Neuronal stem cell (in vitro differentiated cells): ENCODE results near the gene EXO1.

Source experiments
- DNase-seq: peaks from one replicate; pipeline ENCODE4 v3.0.0-alpha.2; 2013; ENCODE audit warnings: low spot score
- H2AFZ ChIP-seq: one replicate; pipeline ENCODE4 v1.6.1; 2013; ENCODE audit warnings: mild to moderate bottlenecking, low read length, inconsistent platforms
- H2AK5ac ChIP-seq: 2 replicates; pipeline ENCODE4 v1.6.1; 2013; ENCODE audit warnings: low read depth, mild to moderate bottlenecking, inconsistent platforms, low read length, moderate library complexity, mixed read lengths
- H2BK120ac ChIP-seq: 2 replicates; pipeline ENCODE4 v1.6.1; 2013; ENCODE audit warnings: low read depth, mild to moderate bottlenecking, inconsistent platforms, low read length, moderate library complexity, mixed read lengths
- H2BK12ac ChIP-seq: one replicate; pipeline ENCODE4 v1.6.1; 2013; ENCODE audit warnings: low read length, inconsistent platforms
- H2BK15ac ChIP-seq: 2 replicates; pipeline ENCODE4 v1.6.1; 2013; ENCODE audit warnings: mild to moderate bottlenecking, low read length, inconsistent platforms, mixed read lengths
- H2BK5ac ChIP-seq: one replicate; pipeline ENCODE4 v1.6.1; 2013; ENCODE audit warnings: inconsistent platforms, mild to moderate bottlenecking, low read length, moderate library complexity
- H3K14ac ChIP-seq: one replicate; pipeline ENCODE4 v1.6.1; 2013; ENCODE audit warnings: low read length, inconsistent platforms
- H3K18ac ChIP-seq: 2 replicates; pipeline ENCODE4 v1.6.1; 2013; ENCODE audit warnings: low read length, inconsistent platforms
- H3K23ac ChIP-seq: 2 replicates; pipeline ENCODE4 v1.6.1; 2013; ENCODE audit warnings: low read depth, mild to moderate bottlenecking, mixed read lengths, low read length, inconsistent platforms; ENCODE audit not compliant: poor library complexity
- H3K27ac ChIP-seq: replicated peaks from 3 replicates; pipeline ENCODE4 v1.5.1; 2013; ENCODE audit warnings: low read length, inconsistent platforms
- H3K27me3 ChIP-seq, 3 experiments: 2 replicates each; pipeline ENCODE4 v1.6.1; 2013; ENCODE audit warnings: low read length in 3 of 3, mild to moderate bottlenecking in 2 of 3, inconsistent platforms in 1 of 3, low read depth in 1 of 3, mixed read lengths in 1 of 3, moderate library complexity in 1 of 3; ENCODE audit not compliant: control insufficient read depth in 3 of 3, insufficient read depth in 3 of 3
- H3K36me3 ChIP-seq, 2 donors: replicated peaks in 1 of 2; 2 replicates each; pipeline ENCODE4 v1.6.1; 2013; ENCODE audit warnings: low read length in 2 of 2; ENCODE audit not compliant: control insufficient read depth in 2 of 2, insufficient read depth in 2 of 2
- H3K4ac ChIP-seq: 2 replicates; pipeline ENCODE4 v1.6.1; 2013; ENCODE audit warnings: inconsistent platforms, mild to moderate bottlenecking, low read length, moderate library complexity
- H3K4me1 ChIP-seq, 2 donors: 1 replicate in 1 of 2; 2 replicates in 1 of 2; pipeline ENCODE4 v1.6.1; 2013; ENCODE audit warnings: low read length in 2 of 2, low read depth in 1 of 2; ENCODE audit not compliant: control insufficient read depth in 2 of 2, insufficient read depth in 1 of 2
- H3K4me2 ChIP-seq: one replicate; pipeline ENCODE4 v1.6.1; 2013; ENCODE audit warnings: mild to moderate bottlenecking, low read length, inconsistent platforms; ENCODE audit not compliant: insufficient read depth, poor library complexity, severe bottlenecking
- H3K4me3 ChIP-seq, 2 donors: 2 replicates each; pipeline ENCODE4 v1.5.1; 2013; ENCODE audit warnings: low read length in 2 of 2, mild to moderate bottlenecking in 2 of 2, inconsistent platforms in 1 of 2, moderate library complexity in 1 of 2
- H3K79me1 ChIP-seq: one replicate; pipeline ENCODE4 v1.6.1; 2013; ENCODE audit warnings: low read depth, mild to moderate bottlenecking, inconsistent platforms, low read length, moderate library complexity
- H3K9ac ChIP-seq: one replicate; pipeline ENCODE4 v1.6.1; 2013; ENCODE audit warnings: mild to moderate bottlenecking, low read depth, low read length, inconsistent platforms; ENCODE audit not compliant: poor library complexity
- H3K9me3 ChIP-seq, 2 donors: replicated peaks in 1 of 2; 2 replicates each; pipeline versions ENCODE3 to v1.6.1; 2013; ENCODE audit warnings: low read length in 2 of 2, mild to moderate bottlenecking in 2 of 2, inconsistent platforms in 1 of 2, low read depth in 1 of 2, mixed read lengths in 1 of 2, moderate library complexity in 1 of 2; ENCODE audit not compliant: control insufficient read depth in 2 of 2, insufficient read depth in 1 of 2
- H4K8ac ChIP-seq: one replicate; pipeline ENCODE4 v1.6.1; 2013; ENCODE audit warnings: low read depth, mild to moderate bottlenecking, inconsistent platforms, low read length, moderate library complexity
- H4K91ac ChIP-seq: one replicate; pipeline ENCODE4 v1.6.1; 2013; ENCODE audit warnings: low read length, low read depth, mild to moderate bottlenecking, inconsistent platforms; ENCODE audit not compliant: poor library complexity
- WGBS, 2 donors: extraction: QIAGEN DNeasy Blood & Tissue Kit; methylation state at CpG; one replicate each; pipeline ENCODE4 v1.1.7; 2013; ENCODE audit warnings: missing lambda C conversion rate in 2 of 2, mixed read lengths in 1 of 2; ENCODE audit not compliant: insufficient read length in 2 of 2, insufficient replicate concordance in 1 of 2; ENCODE audit errors: extremely low coverage in 2 of 2; 5-methylcytosine and 5-hydroxymethylcytosine counted together

Gene EXO1

GRCh38 chr1:241917487-241917886, 69.5 kb downstream of the EXO1 start:
- H3K27ac ChIP-seq: no peak overlapping the region
- no peaks in the 10 kb centered on the region for H3K36me3 ChIP-seq
- H3K23ac ChIP-seq: no peak overlapping the region
- H3K79me1 ChIP-seq: no peaks in the 10 kb centered on the region
- H2BK12ac ChIP-seq: peak overlapping the region; percentile 22
- WGBS, 2 donors: no CpG with 5 or more reads among the region's 12 CpGs
- H3K27me3 ChIP-seq: no peaks in the 10 kb centered on the region
- no peak overlapping the region for H3K4me2 ChIP-seq
- H2BK120ac ChIP-seq: no peak overlapping the region
- H2AK5ac ChIP-seq: peak overlapping the region; percentile 52
- H3K4ac ChIP-seq: no peak overlapping the region
- no peak overlapping the region for H2AFZ ChIP-seq
- no peak overlapping the region for H4K91ac ChIP-seq
- peak overlapping the region; percentile 82 for H2BK5ac ChIP-seq
- H3K18ac ChIP-seq: peak overlapping the region; percentile 64
- no peak overlapping the region for H3K4me3 ChIP-seq
- H4K8ac ChIP-seq: peak overlapping the region; percentile 65
- H3K4me1 ChIP-seq: peaks cover 0 to 3% of the 10 kb centered on the region in 2 donors
- H3K9me3 ChIP-seq: no peaks in the 10 kb centered on the region
- no peak overlapping the region for H3K9ac ChIP-seq
- peak overlapping the region; percentile 56 for H3K14ac ChIP-seq
- peak overlapping the region; percentile 49 for H2BK15ac ChIP-seq
- DNase-seq: no peak

- H3K27ac ChIP-seq: peak overlapping the region; percentile 12
- no peak overlapping the region for H2AK5ac ChIP-seq
- H2BK15ac ChIP-seq: no peak overlapping the region
- no peaks in the 10 kb centered on the region for H3K79me1 ChIP-seq
- H3K9me3 ChIP-seq: no peaks in the 10 kb centered on the region
- peak overlapping the region; percentile 61 for H2AFZ ChIP-seq
- H3K23ac ChIP-seq: no peak overlapping the region
- H3K4me3 ChIP-seq: no peak overlapping the region
- H3K4me2 ChIP-seq: no peak overlapping the region
- WGBS, 2 donors: no CpG with 5 or more reads among the region's 5 CpGs
- H3K4ac ChIP-seq: no peak overlapping the region
- no peaks in the 10 kb centered on the region for H3K36me3 ChIP-seq
- DNase-seq: no peak
- H3K18ac ChIP-seq: no peak overlapping the region
- H3K9ac ChIP-seq: no peak overlapping the region
- H2BK12ac ChIP-seq: no peak overlapping the region
- no peak overlapping the region for H4K8ac ChIP-seq
- H3K27me3 ChIP-seq: no peaks in the 10 kb centered on the region
- H3K14ac ChIP-seq: no peak overlapping the region
- H2BK5ac ChIP-seq: no peak overlapping the region
- peaks cover 0 to 6% of the 10 kb centered on the region in 2 donors for H3K4me1 ChIP-seq
- no peak overlapping the region for H2BK120ac ChIP-seq
- no peak overlapping the region for H4K91ac ChIP-seq
These were observed 70.9 kb downstream of the EXO1 start for GRCh38 chr1:241918879-241919278.

- H3K36me3 ChIP-seq: no peaks in the 10 kb centered on the region
- no peak overlapping the region for H2BK12ac ChIP-seq
- H3K23ac ChIP-seq: no peak overlapping the region
- no peak overlapping the region for H2BK5ac ChIP-seq
- no peak overlapping the region for H3K4ac ChIP-seq
- no peak overlapping the region for H4K8ac ChIP-seq
- H3K4me1 ChIP-seq: peaks cover 0 to 3% of the 10 kb centered on the region in 2 donors
- H3K9ac ChIP-seq: no peak overlapping the region
- no CpG with 5 or more reads among the region's 10 CpGs for WGBS, 2 donors
- no peak for DNase-seq
- no peak overlapping the region for H3K14ac ChIP-seq
- no peaks in the 10 kb centered on the region for H3K9me3 ChIP-seq
- no peaks in the 10 kb centered on the region for H3K79me1 ChIP-seq
- no peak overlapping the region for H2BK120ac ChIP-seq
- H3K27ac ChIP-seq: no peak overlapping the region
- no peak overlapping the region for H3K18ac ChIP-seq
- H4K91ac ChIP-seq: no peak overlapping the region
- no peak overlapping the region for H2AK5ac ChIP-seq
- no peak overlapping the region for H2AFZ ChIP-seq
- no peaks in the 10 kb centered on the region for H3K27me3 ChIP-seq
- no peak overlapping the region for H3K4me2 ChIP-seq
- H3K4me3 ChIP-seq: no peak overlapping the region
- no peak overlapping the region for H2BK15ac ChIP-seq
These were observed 76.2 kb downstream of the EXO1 start for GRCh38 chr1:241924080-241924808.

GRCh38 chr1:241926141-241926540, 78.1 kb downstream of the EXO1 start:
- H3K9me3 ChIP-seq: no peaks in the 10 kb centered on the region
- no peak overlapping the region for H2BK12ac ChIP-seq
- H3K27ac ChIP-seq: no peak overlapping the region
- H3K14ac ChIP-seq: no peak overlapping the region
- H3K4me2 ChIP-seq: no peak overlapping the region
- no peak overlapping the region for H3K4ac ChIP-seq
- no peak overlapping the region for H4K91ac ChIP-seq
- no peak overlapping the region for H2BK120ac ChIP-seq
- H3K23ac ChIP-seq: no peak overlapping the region
- no peak for DNase-seq
- H4K8ac ChIP-seq: no peak overlapping the region
- H2AK5ac ChIP-seq: no peak overlapping the region
- no CpG with 5 or more reads among the region's 5 CpGs for WGBS, 2 donors
- no peak overlapping the region for H3K18ac ChIP-seq
- H3K27me3 ChIP-seq: no peaks in the 10 kb centered on the region
- no peak overlapping the region for H2BK15ac ChIP-seq
- no peaks in the 10 kb centered on the region for H3K79me1 ChIP-seq
- H3K9ac ChIP-seq: no peak overlapping the region
- no peaks in the 10 kb centered on the region for H3K36me3 ChIP-seq
- peaks cover 0 to 3% of the 10 kb centered on the region in 2 donors for H3K4me1 ChIP-seq
- no peak overlapping the region for H2AFZ ChIP-seq
- H3K4me3 ChIP-seq: no peak overlapping the region
- H2BK5ac ChIP-seq: no peak overlapping the region
